NCI-H2081 treated with DMSO at 0.1 percent for 48 hours (cell line): ENCODE data around the gene HS3ST5.
"Not testable (repeated sequence)": the region's sequence is repeated elsewhere in the genome, so short reads cannot be mapped to it uniquely, and the experiment has no call there.

ENCODE experiments used
- DNase-seq: peaks from one replicate; lab custom pipeline; 2025; lab: John Stamatoyannopoulos, UW

Gene HS3ST5

GRCh38 chr6:114092943-114093342 is 249.9 kb downstream of the HS3ST5 start:
- DNase-seq, result no peak

DNA sequence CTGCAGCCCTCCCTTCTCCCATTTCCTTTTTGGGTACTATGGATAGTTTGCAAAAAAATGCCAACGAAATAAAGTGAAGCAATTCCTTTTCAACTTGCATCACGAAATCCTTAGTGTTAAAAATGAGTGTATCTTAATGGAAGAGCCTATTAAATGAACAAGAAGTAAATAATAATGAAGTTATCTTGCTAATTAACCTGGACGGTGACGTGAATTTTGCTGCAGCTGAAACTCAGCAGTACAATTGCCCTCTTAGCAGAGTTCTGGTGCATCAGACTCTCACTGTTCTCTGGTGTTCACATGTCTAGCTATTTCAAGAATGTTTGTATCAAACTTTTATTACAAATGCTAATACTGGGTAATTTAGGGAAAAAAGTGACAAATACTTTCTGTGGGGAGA is 252.2 kb downstream of the HS3ST5 start:
- no peak for DNase-seq

DNA sequence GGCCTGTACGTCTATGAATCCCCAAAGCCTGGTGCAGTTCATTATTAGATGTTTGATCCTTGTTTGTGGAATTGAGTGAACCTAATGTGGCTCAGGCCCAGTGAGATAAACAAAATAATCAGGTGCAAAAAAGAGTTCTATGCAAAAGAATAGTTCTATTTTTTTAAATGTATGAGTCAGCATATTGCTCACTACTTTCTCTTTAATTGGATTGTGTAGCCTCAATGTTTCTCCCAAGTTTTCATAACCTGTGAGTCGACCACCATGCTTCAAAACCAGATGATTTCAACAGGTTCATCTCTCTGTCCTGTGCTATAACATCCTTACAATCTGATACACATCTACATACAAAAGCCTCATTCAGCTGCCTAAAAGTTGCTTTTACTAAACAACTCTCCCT is 255.3 kb downstream of the HS3ST5 start:
- no peak for DNase-seq

DNA sequence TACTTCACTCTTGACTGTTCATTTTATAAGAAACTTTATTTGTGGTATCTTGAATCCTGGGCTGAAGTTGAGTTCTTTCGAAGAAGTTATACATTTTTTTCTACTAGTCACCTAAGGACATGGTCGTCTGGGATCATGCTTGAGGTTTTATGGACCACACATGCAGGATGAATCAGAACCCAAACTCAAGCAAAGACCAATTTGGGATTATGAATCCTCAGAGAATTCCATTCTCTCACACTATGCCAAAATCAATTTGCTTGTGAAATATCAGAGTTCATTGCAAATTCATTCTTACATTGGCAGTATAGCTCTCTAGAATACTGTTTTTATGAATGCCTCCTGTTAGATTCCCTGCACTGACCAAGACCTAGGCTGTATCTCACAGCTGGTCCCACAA is 257.6 kb downstream of the HS3ST5 start:
- no peak for DNase-seq

GRCh38 chr6:114084327-114084890 is 258.4 kb downstream of the HS3ST5 start:
- no peak for DNase-seq

GRCh38 chr6:114083251-114083650 is 259.6 kb downstream of the HS3ST5 start:
- DNase-seq, result no peak

DNA sequence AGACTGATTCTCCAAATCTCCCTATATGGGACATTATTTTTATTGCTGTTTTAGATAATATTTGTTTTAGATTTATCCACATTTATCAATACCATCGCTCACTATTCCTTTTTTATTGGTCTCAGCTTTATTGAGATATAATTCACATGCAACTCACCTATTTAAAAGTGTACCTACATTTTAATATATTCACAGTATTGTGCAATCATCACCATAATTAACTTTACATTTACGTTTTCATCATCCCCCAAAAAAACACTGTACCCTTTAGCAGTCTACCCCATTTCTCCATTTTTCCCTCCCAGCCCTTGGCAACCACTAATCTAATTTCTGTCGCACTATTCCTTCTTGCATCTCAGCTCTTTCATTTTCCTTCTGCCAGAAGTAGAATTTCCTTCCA is 261.1 kb downstream of the HS3ST5 start:
- DNase-seq, result no peak

DNA sequence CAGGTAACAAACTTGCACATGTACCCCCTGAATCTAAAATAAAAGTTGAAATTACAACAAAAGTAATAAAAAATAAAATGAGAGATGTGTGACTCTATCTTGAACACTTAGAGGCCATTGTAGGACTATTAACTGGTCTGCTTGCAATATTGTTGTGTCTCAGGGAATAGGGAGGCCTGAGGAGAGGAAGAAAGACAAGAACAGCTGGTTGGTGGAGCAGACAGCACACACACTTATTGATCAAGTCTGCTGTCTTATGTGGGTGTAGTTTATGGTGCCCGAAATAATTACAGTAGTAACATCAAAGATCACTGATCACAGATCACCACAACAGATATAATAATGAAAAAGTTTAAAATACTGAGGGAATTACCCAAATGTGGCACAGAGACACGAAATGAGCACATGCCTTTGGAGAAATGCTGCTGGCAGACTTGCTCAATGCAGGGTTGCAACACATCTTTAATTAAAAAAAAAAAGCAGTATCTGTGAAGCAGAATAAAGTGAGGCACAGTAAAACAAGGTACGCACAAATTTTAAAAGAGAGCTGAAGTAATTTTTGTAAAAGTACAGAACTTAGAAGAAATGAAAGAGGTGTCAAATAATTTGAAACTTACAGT is 261.8 kb downstream of the HS3ST5 start:
- DNase-seq, result no peak

DNA sequence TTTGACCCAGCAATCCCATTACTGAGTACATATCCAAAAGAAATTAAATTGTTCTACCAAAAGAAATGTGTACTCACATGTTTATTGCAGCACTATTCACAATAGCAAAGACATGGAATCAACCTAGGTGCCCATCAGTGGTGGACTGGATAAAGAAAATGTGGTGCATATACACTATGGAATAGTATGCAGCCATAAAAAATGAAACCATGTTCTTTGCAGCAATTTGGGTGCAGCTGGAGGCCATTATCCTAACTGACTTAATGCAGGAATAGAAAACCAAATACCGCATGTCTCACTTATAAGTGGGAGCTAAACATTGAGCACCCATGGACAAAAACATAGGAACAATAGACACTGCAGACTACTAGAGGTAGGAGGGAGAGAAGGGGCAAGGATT is 262.4 kb downstream of the HS3ST5 start:
- DNase-seq, result not testable (repeated sequence)

GRCh38 chr6:114075777-114076176 is 267.0 kb downstream of the HS3ST5 start:
- no peak for DNase-seq

GRCh38 chr6:114075300-114075699 is 267.5 kb downstream of the HS3ST5 start:
- DNase-seq, result no peak

DNA sequence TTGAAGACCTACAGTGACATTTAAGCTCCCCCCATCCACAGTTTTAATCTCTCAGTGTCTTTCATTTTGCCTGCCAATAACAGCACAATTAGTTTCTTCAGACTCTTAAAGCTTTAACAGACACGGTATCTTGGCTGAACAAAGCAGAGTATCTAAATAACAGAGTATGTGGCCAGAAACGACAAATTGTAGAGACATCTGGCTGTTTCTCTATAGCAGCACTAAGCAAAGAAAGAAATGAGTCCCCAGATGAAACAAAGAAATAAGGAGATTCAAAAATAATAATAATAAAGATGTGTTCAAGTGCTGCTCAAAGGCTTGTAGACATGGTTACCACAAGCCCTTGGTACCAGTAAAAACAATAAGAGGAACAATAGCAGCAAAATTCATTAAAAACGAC is 274.1 kb downstream of the HS3ST5 start:
- DNase-seq, result no peak

DNA sequence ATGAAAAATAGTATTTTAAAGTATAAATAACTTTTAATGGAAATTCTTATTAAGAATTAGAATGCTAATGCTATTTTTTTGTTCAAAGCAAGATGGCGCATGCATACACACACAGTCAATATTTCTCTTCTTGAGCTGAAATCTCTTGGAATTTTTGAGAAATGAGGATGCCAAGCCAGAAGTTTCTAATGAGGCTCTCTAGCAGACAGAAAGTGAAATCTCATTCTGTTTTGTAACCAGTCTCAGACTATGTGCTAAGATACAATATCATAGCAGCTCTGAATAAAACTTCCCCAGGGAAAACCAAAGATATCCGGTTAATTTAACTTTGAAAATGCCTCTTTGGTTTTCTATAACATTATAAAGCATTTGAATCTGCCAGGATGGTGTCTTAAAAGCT is 274.7 kb downstream of the HS3ST5 start:
- DNase-seq, result no peak

DNA sequence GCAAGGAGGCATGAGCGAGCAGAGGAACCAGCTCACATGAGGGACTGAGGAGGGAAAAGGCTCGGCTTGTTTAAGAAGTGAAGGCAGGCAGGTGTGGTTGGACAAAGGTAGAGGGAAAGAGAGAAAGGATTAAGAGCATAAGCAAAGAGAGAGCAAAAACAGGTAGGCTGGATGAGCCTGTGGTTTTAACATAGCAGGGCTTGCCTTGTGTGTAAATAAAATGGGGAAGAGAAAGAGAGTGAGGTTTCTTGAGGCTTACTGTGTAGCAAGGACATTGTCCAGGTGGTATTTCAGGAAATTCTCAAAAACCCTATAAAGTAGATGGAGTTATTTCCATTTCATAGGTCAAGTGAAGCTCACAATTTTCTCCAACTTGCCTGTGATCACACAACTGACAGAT is 278.0 kb downstream of the HS3ST5 start:
- DNase-seq, result no peak

- no peak for DNase-seq
These were observed 278.9 kb downstream of the HS3ST5 start for GRCh38 chr6:114063956-114064355.

- DNase-seq, result no peak
These were observed 280.6 kb downstream of the HS3ST5 start for GRCh38 chr6:114062199-114062598.

- no peak for DNase-seq
These were observed 281.1 kb downstream of the HS3ST5 start for GRCh38 chr6:114061741-114062140.

DNA sequence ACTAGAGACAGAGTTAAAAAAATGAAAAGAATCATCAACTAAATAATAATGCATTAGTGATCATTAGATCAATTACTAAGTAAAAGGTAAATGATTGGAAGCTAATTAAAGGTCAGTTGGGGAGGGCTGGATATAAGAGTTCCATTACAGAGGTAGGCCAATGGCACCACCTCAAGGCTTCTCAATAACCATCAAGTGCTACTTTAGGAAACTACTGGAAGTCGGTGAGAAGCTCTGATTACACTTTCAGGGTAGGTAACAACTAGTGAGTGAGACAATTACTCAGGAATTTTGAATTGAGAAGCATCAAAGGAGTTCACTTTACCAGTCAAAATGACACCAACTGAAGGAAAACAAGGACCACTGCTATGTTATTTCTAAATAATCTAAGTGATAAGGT is 281.7 kb downstream of the HS3ST5 start:
- no peak for DNase-seq

GRCh38 chr6:114058435-114058834 is 284.4 kb downstream of the HS3ST5 start:
- DNase-seq, result no peak

DNA sequence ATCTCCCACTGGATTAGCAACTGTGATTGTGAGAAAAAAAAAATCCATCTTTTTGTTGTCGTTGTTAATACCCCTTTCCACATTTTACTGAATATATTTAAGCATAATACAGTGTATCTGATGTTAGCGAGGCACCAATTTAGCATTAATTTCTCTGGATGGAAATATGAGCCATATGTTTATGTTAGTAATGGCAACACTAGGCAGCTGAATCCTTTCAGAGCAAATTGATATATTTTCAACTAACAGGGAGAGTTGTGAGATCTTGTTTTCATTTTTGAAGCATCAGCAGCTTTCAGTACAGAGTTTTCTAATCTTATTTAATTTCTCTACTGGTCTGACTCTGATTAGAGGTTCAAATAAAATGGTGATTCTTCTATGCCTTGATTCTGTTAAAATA is 287.1 kb downstream of the HS3ST5 start:
- DNase-seq, result no peak

DNA sequence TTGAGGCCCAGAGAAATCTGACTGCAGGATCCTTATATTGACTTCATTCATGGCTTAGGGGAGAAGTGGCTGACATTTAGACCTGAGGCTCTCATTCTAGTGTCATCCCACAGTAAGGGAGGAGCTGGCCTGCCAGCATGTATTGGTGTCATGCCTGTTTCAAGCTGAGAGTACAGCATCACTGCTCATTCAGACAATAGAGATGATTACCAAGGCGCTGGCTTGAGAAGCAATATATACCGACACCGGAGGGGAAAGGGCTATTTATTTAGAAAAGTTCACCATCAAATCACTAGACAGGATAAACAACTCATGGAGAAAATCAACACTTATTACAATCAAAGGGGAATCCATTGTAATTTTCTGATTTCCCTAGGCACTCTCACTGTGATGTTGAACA is 287.5 kb downstream of the HS3ST5 start:
- no peak for DNase-seq

DNA sequence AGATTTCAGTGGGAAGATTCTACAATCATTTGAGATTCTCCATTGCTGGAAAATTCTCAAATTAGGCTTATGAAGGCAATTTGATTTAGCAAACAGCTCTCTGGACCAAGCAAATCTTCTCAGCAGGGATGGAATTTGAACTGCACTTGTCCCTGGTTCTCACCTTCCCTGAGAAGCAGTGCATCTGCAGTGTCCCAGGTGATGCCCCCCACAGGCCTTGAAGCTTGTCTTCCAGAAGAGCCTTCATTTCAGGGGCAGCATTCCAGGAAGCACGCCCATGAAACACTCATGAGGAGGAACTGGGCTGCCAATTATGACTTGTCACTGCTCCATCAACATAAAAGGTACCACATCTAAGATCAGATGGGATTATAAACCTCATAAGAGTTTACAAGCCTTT is 289.0 kb downstream of the HS3ST5 start:
- no peak for DNase-seq

GRCh38 chr6:114052141-114052540 is 290.7 kb downstream of the HS3ST5 start:
- DNase-seq, result no peak

DNA sequence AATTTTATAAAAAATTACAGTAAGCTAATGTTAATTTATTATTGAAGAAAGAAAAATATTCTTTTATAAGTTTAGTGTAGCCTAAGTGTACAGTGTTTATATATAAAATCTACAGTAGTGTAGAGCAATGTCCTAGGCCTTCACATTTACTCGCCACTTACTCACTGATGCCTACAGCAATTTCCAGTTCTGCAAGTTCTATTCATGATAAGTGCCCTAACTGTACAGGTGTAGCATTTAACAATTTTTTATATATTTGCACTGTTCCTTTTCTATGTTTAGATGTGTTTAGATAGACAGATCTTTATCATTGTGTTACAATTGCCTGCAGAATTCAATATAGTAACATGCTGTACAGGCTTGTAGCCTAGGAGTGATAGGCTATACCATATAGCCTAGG is 291.8 kb downstream of the HS3ST5 start:
- DNase-seq, result no peak
